ENCODE measurements around the gene MORF4L1. TPM values are rescaled to one million over a fixed set of nuclear protein-coding genes. Genes with fewer than 3 reads are reported as not detected.

Gene MORF4L1
- total RNA-seq, 1 experiment from 2014 or later, result 360 TPM

DNA sequence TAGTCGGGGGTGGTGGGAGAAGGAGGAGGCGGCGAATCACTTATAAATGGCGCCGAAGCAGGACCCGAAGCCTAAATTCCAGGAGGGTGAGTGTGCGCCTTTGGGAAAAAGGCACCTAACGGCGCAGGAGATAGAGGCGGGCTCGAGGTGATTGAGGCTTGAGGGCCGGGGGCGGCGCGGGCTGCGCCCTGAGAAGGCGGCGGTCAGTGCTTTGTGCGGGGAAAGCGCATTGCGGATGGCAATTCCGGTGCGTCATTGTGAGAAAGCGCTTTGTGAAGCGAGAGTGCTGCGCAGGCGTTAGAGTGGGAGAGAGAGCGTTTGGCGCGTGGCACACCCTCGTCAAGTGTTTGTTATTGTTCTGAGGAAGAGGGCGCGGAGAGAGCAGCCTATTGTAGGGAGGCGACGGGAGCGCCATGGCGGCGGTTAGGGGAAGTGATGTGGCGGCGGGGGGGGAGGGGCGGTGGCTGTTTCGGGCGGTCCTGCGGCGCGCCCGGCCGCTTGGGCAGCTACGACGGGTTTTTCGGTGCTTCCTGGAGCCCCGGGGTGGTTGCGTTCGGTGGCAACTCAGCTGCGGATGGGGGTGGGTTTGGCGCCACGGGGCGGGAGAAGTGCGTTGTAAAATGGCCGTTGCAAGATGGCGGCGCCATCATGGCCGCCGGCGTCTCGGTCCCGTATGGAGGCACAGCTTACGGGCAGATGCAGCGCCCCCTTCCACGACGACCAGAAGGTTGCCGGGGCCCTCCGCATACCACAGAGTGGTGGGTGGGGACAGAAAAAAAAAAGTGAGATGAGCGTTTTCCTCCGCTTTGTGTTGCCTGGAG, 492 bp downstream of the MORF4L1 start:
- Histone ChIP-seq H3K4me3 (ENCODE audit: low read depth in 2 of 2, low read length in 2 of 2) (peak overlapping the region; percentile 90 to 97), H3K4me1 (ENCODE audit: control insufficient read depth, insufficient read depth, low read length) (peaks cover 14% of the 10 kb centered on the region), H3K9me3 (ENCODE audit: control insufficient read depth, insufficient read depth, low read depth, low read length) (no peaks in the 10 kb centered on the region), H3K27me3 (ENCODE audit: control insufficient read depth, insufficient read depth, low read length) (no peaks in the 10 kb centered on the region), H3K36me3 (ENCODE audit: control insufficient read depth, insufficient read depth, low read length) (no peaks in the 10 kb centered on the region), H3K27ac (ENCODE audit: low read length) (peak overlapping the region; percentile 96)
- BruUV-seq (replicated peaks), result no TSS peak
- TF ChIP-seq SIN3A (IDR thresholded peaks at IDR 0.05; ENCODE audit: borderline replicate concordance, insufficient read depth, low read depth, low read length), result peak; percentile 30; the same call in 1 of the 2 replicates
- TF ChIP-seq POLR2AphosphoS5 (IDR thresholded peaks at IDR 0.05; ENCODE audit: low read depth, low read length), result peak; percentile 66
- TF ChIP-seq, protein P1, sequence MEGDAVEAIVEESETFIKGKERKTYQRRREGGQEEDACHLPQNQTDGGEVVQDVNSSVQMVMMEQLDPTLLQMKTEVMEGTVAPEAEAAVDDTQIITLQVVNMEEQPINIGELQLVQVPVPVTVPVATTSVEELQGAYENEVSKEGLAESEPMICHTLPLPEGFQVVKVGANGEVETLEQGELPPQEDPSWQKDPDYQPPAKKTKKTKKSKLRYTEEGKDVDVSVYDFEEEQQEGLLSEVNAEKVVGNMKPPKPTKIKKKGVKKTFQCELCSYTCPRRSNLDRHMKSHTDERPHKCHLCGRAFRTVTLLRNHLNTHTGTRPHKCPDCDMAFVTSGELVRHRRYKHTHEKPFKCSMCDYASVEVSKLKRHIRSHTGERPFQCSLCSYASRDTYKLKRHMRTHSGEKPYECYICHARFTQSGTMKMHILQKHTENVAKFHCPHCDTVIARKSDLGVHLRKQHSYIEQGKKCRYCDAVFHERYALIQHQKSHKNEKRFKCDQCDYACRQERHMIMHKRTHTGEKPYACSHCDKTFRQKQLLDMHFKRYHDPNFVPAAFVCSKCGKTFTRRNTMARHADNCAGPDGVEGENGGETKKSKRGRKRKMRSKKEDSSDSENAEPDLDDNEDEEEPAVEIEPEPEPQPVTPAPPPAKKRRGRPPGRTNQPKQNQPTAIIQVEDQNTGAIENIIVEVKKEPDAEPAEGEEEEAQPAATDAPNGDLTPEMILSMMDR (IDR thresholded peaks at IDR 0.05), result no peak; the same call in 1 of the 2 replicates
- TF ChIP-seq TCF7L2 (IDR thresholded peaks at IDR 0.05; ENCODE audit: low read depth, low read length), result no peak
- TF ChIP-seq, protein P2, sequence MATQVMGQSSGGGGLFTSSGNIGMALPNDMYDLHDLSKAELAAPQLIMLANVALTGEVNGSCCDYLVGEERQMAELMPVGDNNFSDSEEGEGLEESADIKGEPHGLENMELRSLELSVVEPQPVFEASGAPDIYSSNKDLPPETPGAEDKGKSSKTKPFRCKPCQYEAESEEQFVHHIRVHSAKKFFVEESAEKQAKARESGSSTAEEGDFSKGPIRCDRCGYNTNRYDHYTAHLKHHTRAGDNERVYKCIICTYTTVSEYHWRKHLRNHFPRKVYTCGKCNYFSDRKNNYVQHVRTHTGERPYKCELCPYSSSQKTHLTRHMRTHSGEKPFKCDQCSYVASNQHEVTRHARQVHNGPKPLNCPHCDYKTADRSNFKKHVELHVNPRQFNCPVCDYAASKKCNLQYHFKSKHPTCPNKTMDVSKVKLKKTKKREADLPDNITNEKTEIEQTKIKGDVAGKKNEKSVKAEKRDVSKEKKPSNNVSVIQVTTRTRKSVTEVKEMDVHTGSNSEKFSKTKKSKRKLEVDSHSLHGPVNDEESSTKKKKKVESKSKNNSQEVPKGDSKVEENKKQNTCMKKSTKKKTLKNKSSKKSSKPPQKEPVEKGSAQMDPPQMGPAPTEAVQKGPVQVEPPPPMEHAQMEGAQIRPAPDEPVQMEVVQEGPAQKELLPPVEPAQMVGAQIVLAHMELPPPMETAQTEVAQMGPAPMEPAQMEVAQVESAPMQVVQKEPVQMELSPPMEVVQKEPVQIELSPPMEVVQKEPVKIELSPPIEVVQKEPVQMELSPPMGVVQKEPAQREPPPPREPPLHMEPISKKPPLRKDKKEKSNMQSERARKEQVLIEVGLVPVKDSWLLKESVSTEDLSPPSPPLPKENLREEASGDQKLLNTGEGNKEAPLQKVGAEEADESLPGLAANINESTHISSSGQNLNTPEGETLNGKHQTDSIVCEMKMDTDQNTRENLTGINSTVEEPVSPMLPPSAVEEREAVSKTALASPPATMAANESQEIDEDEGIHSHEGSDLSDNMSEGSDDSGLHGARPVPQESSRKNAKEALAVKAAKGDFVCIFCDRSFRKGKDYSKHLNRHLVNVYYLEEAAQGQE (IDR thresholded peaks at IDR 0.05; ENCODE audit: insufficient read depth in 1 of 2, low read depth in 2 of 2, low read length in 1 of 2), result peak in 1 of 2 experiments; percentile 56; a peak in 1 of 4 replicates
- in situ Hi-C loops (cut with HindIII; ENCODE audit: low pct_unique_long_range_greater_than_20kb, low sequenced_read_pairs), result no loop called here
- CTCF ChIA-PET, result interaction anchor here (0.7 to 0.8 kb wide), 2 partner anchors 13 to 313 kb away, joined by 3 to 4 read pairs; no protein-coding TSS in a partner anchor
- ATAC-seq, result peak; percentile 79
- intact Hi-C loops (cut with micrococcal nuclease; ENCODE audit: unreplicated experiment), result loop anchor here (10.0 kb wide), 1 partner anchor 118 kb away; no protein-coding TSS in a partner anchor
- POLR2A ChIA-PET, result interaction anchor here (0.5 to 0.7 kb wide), 6 partner anchors 53 to 562 kb away, joined by 4 to 12 read pairs (median 6); no protein-coding TSS in a partner anchor
- peak; percentile 67 for DNase-seq (ENCODE audit: low read depth, low spot score)

DNA sequence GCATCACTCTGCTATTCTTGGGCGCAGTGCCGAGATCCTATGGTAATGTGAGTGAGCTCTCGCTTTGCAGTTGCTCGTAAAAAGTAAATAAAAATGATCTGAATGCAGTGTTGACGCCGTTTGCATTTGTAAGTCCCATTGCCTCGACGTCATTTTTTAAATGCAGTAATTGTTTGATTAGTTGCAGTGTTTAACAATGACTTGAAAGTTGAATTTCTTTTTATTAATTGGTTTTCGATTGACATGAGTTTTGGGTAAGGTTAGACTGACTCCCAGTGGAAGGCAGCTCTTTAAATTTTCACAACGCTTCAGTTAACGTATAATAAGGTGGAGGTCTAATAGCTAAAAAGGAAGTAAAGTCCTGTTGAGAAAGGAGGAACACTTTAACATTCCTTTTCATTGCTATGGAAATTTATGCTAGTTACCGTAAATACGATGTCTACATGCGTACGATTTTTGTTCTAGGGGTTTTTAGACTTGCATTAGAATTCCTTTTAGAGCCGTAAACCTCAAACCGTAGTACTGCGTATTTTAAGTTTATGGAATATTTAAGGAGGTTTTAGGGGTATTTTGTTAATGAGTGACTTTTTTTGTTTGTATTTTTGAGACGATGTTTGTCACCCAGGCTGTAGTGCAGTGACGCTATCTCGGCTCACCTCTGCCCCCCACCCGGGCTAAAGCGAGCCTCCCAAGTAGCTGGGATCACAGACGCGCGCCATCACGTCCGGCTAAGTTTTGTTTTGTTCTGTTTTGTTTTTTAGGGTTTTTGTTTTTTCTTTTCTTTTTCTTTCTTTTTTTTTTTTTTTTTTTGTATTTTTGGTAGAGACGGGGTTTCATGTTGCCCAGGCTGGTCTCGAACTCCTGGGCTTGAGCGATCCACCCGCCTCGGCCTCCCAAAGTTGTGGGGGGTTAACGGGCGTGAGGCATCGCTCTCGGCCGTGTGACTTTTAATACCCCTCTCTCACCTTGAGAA, 1.4 kb downstream of the MORF4L1 start:
- intact Hi-C loops (cut with micrococcal nuclease; ENCODE audit: unreplicated experiment) (loop anchor here (10.0 kb wide), 1 partner anchor 119 kb away; no protein-coding TSS in a partner anchor), in situ Hi-C loops (cut with HindIII; ENCODE audit: low pct_unique_long_range_greater_than_20kb, low sequenced_read_pairs) (no loop called here)
- no peak for ATAC-seq
- Histone ChIP-seq H3K4me3 (ENCODE audit: low read depth in 2 of 2, low read length in 2 of 2) (peak overlapping the region; percentile 90 to 97), H3K9me3 (ENCODE audit: control insufficient read depth, insufficient read depth, low read depth, low read length) (no peaks in the 10 kb centered on the region), H3K4me1 (ENCODE audit: control insufficient read depth, insufficient read depth, low read length) (peaks cover 22% of the 10 kb centered on the region), H3K27me3 (ENCODE audit: control insufficient read depth, insufficient read depth, low read length) (no peaks in the 10 kb centered on the region), H3K27ac (ENCODE audit: low read length) (peak overlapping the region; percentile 96), H3K36me3 (ENCODE audit: control insufficient read depth, insufficient read depth, low read length) (no peaks in the 10 kb centered on the region)
- CTCF ChIA-PET, result interaction anchor here (0.7 to 0.8 kb wide), 3 partner anchors 14 to 312 kb away, joined by 3 to 4 read pairs (median 3); no protein-coding TSS in a partner anchor
- TF ChIP-seq POLR2AphosphoS5 (IDR thresholded peaks at IDR 0.05; ENCODE audit: low read depth, low read length), result no peak; the same call in 1 of the 2 replicates
- TF ChIP-seq, protein P2 (IDR thresholded peaks at IDR 0.05; ENCODE audit: insufficient read depth in 1 of 2, low read depth in 2 of 2, low read length in 1 of 2), result 0 out of 4 replicates have a peak, but pooled peaks of 1 of the 2 experiments have one; percentile 28
- 0 out of 2 replicates have a peak, but pooled peaks have one; percentile 60 for TF ChIP-seq SIN3A (IDR thresholded peaks at IDR 0.05; ENCODE audit: borderline replicate concordance, insufficient read depth, low read depth, low read length)
- TF ChIP-seq TCF7L2 (IDR thresholded peaks at IDR 0.05; ENCODE audit: low read depth, low read length), result no peak
- TF ChIP-seq, protein P1 (IDR thresholded peaks at IDR 0.05), result peak; percentile 61
- TSS peak; percentile 76 for BruUV-seq (replicated peaks)
- DNase-seq (ENCODE audit: low read depth, low spot score), result no peak
- POLR2A ChIA-PET, result interaction anchor here (0.5 kb wide), 2 partner anchors 9 to 54 kb away, joined by 4 to 8 read pairs; no protein-coding TSS in a partner anchor

All from Panc1 (cell line).